Measurements from ENCODE around the gene TMEM235. TPM values are rescaled to one million over a fixed set of nuclear protein-coding genes. Genes with fewer than 3 reads are reported as not detected.

Gene TMEM235
- total and polyA plus RNA-seq, 4 donors, result 0.02 TPM; not detected in 3

GRCh38 chr17:78247304-78247703, 15.9 kb downstream of the TMEM235 start:
- 87% methylated on average over 8 of the region's 8 CpGs for WGBS
- H3K27ac ChIP-seq (ENCODE audit: low read depth in 1 of 2, low read length in 2 of 2), result peak overlapping the region in 1 of 2 donors; percentile 12

GRCh38 chr17:78248051-78248914, 16.9 kb downstream of the TMEM235 start:
- Histone ChIP-seq H3K4me1 (ENCODE audit: control insufficient read depth in 4 of 4, insufficient read depth in 4 of 4, low read length in 3 of 4) (peaks cover 0 to 9% (median 3%) of the 10 kb centered on the region in 4 donors), H3K36me3 (ENCODE audit: control insufficient read depth in 4 of 4, insufficient read depth in 3 of 4, low read depth in 1 of 4, low read length in 3 of 4) (no peaks in the 10 kb centered on the region)
- DNase-seq (ENCODE audit: low spot score), result no peak

More at GRCh38 chr17:78247304-78247703, 15.9 kb downstream of the TMEM235 start:
- TF ChIP-seq SP1 (IDR thresholded peaks at IDR 0.05) (no peak), ZBTB33 (IDR thresholded peaks at IDR 0.05) (no peak), HNF4A (conservative IDR thresholded peaks at IDR 0.05) (no peak), FOXA1 (IDR thresholded peaks at IDR 0.05) (no peak), EGR1 (IDR thresholded peaks at IDR 0.05; ENCODE audit: low read depth in 2 of 2) (no peak), GABPA (IDR thresholded peaks at IDR 0.05 in 1 of 2, conservative IDR thresholded peaks at IDR 0.05 in 1 of 2) (no peak), TAF1 (conservative IDR thresholded peaks at IDR 0.05) (no peak), JUND (IDR thresholded peaks at IDR 0.05) (no peak)
- TF ChIP-seq, protein P1, sequence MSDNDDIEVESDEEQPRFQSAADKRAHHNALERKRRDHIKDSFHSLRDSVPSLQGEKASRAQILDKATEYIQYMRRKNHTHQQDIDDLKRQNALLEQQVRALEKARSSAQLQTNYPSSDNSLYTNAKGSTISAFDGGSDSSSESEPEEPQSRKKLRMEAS (IDR thresholded peaks at IDR 0.05), result no peak
- TF ChIP-seq, protein P2, sequence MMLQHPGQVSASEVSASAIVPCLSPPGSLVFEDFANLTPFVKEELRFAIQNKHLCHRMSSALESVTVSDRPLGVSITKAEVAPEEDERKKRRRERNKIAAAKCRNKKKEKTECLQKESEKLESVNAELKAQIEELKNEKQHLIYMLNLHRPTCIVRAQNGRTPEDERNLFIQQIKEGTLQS (IDR thresholded peaks at IDR 0.05), result no peak
- no peak overlapping the region for H3K4me3 ChIP-seq (ENCODE audit: low read depth in 1 of 3, low read length in 3 of 3)
- no peaks in the 10 kb centered on the region for H3K36me3 ChIP-seq (ENCODE audit: control insufficient read depth in 4 of 4, insufficient read depth in 3 of 4, low read depth in 1 of 4, low read length in 3 of 4)
- H3K9me3 ChIP-seq (ENCODE audit: control insufficient read depth in 4 of 4, low read length in 3 of 4), result no peaks in the 10 kb centered on the region
- peaks cover 0 to 9% (median 3%) of the 10 kb centered on the region in 4 donors for H3K4me1 ChIP-seq (ENCODE audit: control insufficient read depth in 4 of 4, insufficient read depth in 4 of 4, low read length in 3 of 4)
- DNase-seq (ENCODE audit: low spot score), result no peak
- H3K27me3 ChIP-seq (ENCODE audit: control insufficient read depth in 4 of 4, insufficient read depth in 4 of 4, low read length in 3 of 4), result no peaks in the 10 kb centered on the region
- no peak overlapping the region for H3K9ac ChIP-seq (ENCODE audit: low read depth in 1 of 2, low read length in 2 of 2)

More at GRCh38 chr17:78248051-78248914, 16.9 kb downstream of the TMEM235 start:
- Histone ChIP-seq H3K9me3 (ENCODE audit: control insufficient read depth in 4 of 4, low read length in 3 of 4) (no peaks in the 10 kb centered on the region), H3K9ac (ENCODE audit: low read depth in 1 of 2, low read length in 2 of 2) (no peak overlapping the region), H3K27ac (ENCODE audit: low read depth in 1 of 2, low read length in 2 of 2) (peak overlapping the region; percentile 44 to 62), H3K27me3 (ENCODE audit: control insufficient read depth in 4 of 4, insufficient read depth in 4 of 4, low read length in 3 of 4) (no peaks in the 10 kb centered on the region), H3K4me3 (ENCODE audit: low read depth in 1 of 3, low read length in 3 of 3) (no peak overlapping the region)
- 69% methylated on average over 30 of the region's 30 CpGs for WGBS
- TF ChIP-seq RXRA (IDR thresholded peaks at IDR 0.05) (peak in 1 of 2 donors; percentile 8), NR2F2 (IDR thresholded peaks at IDR 0.05) (peak; percentile 71), CTCF (IDR thresholded peaks at IDR 0.05; ENCODE audit: low read depth, low read length, missing input control) (no peak), FOXA1 (IDR thresholded peaks at IDR 0.05) (no peak), SP1 (IDR thresholded peaks at IDR 0.05) (no peak)

Data from liver (tissue), 9 donors.